Measurements from ENCODE around the gene POLN. TPM values are rescaled to one million over a fixed set of nuclear protein-coding genes. Genes with fewer than 3 reads are reported as not detected.

Gene POLN
- total RNA-seq, 1 experiment from 2014 or later: 1.3 TPM

DNA sequence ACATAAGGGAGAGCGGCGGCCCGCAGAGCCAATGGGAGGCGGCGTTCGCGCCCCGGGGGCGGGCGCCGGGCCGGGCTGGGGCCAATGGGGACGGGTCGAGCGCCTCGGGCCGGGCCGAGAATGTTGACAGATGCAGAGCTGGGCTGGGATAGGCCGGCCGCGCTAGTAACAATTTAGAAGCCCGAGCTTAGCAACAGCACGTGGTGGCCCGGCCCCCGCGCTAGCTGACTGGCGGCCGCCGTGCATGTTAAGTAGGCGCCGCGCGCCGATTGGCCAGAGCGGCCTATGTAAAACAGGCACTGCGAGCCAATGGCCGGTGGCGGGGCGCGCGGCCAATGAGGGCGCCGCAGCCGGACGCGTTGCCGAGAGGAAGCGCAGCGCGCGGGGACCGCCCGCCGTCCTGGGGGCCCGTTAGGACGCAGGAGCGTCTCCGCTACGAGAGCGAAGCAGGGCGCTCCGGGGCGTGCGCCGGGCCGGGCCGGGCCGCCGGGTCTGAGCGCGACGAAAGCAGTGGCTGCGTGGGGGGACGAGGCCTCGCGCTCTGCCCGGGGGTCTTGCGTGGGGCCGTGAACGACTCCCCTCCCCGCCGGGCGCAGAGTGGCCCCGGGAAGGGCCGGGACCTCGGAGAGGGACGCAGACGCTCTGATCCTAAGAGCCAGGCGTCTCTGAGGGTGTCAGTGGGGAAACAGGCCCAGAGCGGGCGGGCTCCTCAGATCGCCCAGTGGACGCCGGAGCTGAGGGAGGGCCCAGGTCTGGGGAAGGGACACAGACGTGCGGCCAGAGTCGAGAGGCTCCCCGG is 20.4 kb upstream of the POLN start:
- H3K27ac ChIP-seq: no peak overlapping the region
- H3K9me2 ChIP-seq (ENCODE audit: insufficient read depth): no peaks in the 10 kb centered on the region
- ChIA-PET CTCF (no interaction called here), POLR2A (ENCODE audit: unreplicated experiment) (interaction anchor here (0.6 to 0.7 kb wide), 7 partner anchors 12 to 273 kb away, joined by 3 to 22 read pairs (median 3); partner anchors contain the start of genes HAUS3 and POLN)
- peak overlapping the region; percentile 88 for H2AFZ ChIP-seq
- H3K79me2 ChIP-seq (ENCODE audit: low read depth): no peaks in the 10 kb centered on the region
- BruUV-seq (replicated peaks): no TSS peak
- peak overlapping the region; percentile 89 for H3K4me2 ChIP-seq
- peak overlapping the region; percentile 62 for H3K4me3 ChIP-seq
- DNase-seq: peak; percentile 95 to 99
- TF ChIP-seq EZH2 (IDR thresholded peaks at IDR 0.05; ENCODE audit: low read depth): no peak
- TF ChIP-seq, protein P1, sequence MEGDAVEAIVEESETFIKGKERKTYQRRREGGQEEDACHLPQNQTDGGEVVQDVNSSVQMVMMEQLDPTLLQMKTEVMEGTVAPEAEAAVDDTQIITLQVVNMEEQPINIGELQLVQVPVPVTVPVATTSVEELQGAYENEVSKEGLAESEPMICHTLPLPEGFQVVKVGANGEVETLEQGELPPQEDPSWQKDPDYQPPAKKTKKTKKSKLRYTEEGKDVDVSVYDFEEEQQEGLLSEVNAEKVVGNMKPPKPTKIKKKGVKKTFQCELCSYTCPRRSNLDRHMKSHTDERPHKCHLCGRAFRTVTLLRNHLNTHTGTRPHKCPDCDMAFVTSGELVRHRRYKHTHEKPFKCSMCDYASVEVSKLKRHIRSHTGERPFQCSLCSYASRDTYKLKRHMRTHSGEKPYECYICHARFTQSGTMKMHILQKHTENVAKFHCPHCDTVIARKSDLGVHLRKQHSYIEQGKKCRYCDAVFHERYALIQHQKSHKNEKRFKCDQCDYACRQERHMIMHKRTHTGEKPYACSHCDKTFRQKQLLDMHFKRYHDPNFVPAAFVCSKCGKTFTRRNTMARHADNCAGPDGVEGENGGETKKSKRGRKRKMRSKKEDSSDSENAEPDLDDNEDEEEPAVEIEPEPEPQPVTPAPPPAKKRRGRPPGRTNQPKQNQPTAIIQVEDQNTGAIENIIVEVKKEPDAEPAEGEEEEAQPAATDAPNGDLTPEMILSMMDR (conservative IDR thresholded peaks at IDR 0.05): no peak
- H3K36me3 ChIP-seq (ENCODE audit: low read depth): no peaks in the 10 kb centered on the region
- H3K9me3 ChIP-seq (ENCODE audit: insufficient read depth, low read depth): no peaks in the 10 kb centered on the region
- H4K20me1 ChIP-seq (ENCODE audit: insufficient read depth): 0 out of 2 replicates have a peak, but pooled peaks cover 5% of the 10 kb centered on the region
- no peaks in the 10 kb centered on the region for H3F3A ChIP-seq (ENCODE audit: insufficient read depth, low read depth)
- peaks cover 9% of the 10 kb centered on the region; the same call in 1 of the 2 replicates for H3K4me1 ChIP-seq (replicated peaks; ENCODE audit: insufficient read depth)
- H3K27me3 ChIP-seq (ENCODE audit: insufficient read depth, low read depth): 0 out of 2 replicates have a peak, but pooled peaks cover 6% of the 10 kb centered on the region
- intact Hi-C loops (cut with micrococcal nuclease; ENCODE audit: unreplicated experiment): loop anchor here (1.0 to 5.0 kb wide), 5 partner anchors 20 to 205 kb away; partner anchors contain the start of genes CFAP99, HAUS3, POLN and RNF4

DNA sequence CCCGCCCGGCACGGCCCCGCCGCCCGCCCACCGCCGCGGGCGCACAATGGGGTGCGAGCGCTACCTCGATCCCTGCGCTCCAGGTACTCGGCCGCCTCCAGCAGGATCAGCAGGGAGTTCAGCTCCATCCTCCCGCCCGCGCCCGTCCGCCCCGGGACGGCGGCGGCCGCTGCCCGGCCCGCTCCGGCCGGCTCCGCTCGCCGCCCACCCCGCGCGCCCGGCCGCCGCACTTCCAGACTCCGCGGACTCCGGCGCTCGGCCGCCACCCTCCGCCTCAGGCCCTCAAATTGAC is 19.9 kb upstream of the POLN start, which contains the start of gene MXD4:
TSS of gene MXD4 (minus strand) at position 257 of the 292 bp plus-strand sequence. CDS start at position 128, 129 bp downstream.
- Histone ChIP-seq H3K9me2 (ENCODE audit: insufficient read depth) (no peaks in the 10 kb centered on the region), H3K9me3 (ENCODE audit: insufficient read depth, low read depth) (no peaks in the 10 kb centered on the region), H3K27me3 (ENCODE audit: insufficient read depth, low read depth) (0 out of 2 replicates have a peak, but pooled peaks cover 6% of the 10 kb centered on the region), H3K4me2 (peak within 1 kb of the TSS; percentile 95), H3K4me1 (replicated peaks; ENCODE audit: insufficient read depth) (peaks cover 9% of the 10 kb centered on the region; the same call in 1 of the 2 replicates), H3K4me3 (peak within 1 kb of the TSS; percentile 76), H3K27ac (no peak within 1 kb of the TSS), H4K20me1 (ENCODE audit: insufficient read depth) (0 out of 2 replicates have a peak, but pooled peaks cover 5% of the 10 kb centered on the region), H3K36me3 (ENCODE audit: low read depth) (no peaks in the 10 kb centered on the region), H3F3A (ENCODE audit: insufficient read depth, low read depth) (no peaks in the 10 kb centered on the region), H2AFZ (peak within 1 kb of the TSS; percentile 89), H3K79me2 (ENCODE audit: low read depth) (no peaks in the 10 kb centered on the region)
- TF ChIP-seq, protein P1 (conservative IDR thresholded peaks at IDR 0.05): no peak
- no peak for TF ChIP-seq EZH2 (IDR thresholded peaks at IDR 0.05; ENCODE audit: low read depth)
- POLR2A ChIA-PET (ENCODE audit: unreplicated experiment): interaction anchor here (0.6 to 0.7 kb wide), 3 partner anchors 18 to 124 kb away, joined by 3 to 22 read pairs (median 5); partner anchors contain the start of genes HAUS3 and POLN
- CTCF ChIA-PET: no interaction called here
- no peak for DNase-seq
- BruUV-seq (replicated peaks): no TSS peak
- intact Hi-C loops (cut with micrococcal nuclease; ENCODE audit: unreplicated experiment): loop anchor here (1.0 to 5.0 kb wide), 5 partner anchors 19 to 206 kb away; partner anchors contain the start of genes CFAP99, HAUS3, POLN and RNF4

DNA sequence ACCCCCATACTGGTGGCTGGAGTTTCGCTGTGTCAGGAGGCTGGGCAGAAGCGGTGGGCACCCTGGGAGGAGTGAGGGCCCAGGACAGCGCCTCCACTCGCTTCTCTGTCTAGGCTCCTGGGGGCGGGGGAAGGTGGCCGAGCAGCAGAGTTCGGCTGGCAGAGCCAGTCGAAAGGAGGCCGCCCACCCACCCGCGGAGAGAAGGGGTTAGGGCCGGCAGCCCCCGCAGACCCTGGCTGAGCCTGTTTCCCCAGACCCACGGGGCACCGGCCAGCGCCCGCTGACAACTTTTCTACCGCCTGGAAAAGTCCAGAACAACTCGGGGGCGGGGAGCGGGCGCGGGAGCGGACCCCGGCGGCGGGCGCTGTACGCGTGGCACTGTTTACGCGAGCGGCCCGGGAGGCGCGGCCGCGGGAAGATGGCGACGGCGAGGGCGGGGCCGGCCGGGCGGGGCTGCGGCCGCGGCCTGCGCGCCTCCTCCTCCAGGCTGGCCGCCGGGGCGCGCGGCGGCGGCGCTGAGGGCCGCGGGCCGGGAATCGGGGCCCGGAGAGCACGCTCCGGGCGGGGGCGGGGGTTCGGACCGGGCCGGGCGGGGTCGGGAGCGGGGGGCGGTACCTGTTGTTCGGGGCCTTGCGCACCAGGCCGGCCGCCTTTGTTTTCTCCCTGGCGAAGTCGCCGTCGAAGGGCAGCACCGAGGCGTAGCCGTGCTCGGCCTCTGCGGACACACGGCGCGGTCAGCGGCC is 19.4 kb upstream of the POLN start:
- ChIA-PET CTCF (no interaction called here), POLR2A (ENCODE audit: unreplicated experiment) (no interaction called here)
- Histone ChIP-seq H3F3A (ENCODE audit: insufficient read depth, low read depth) (no peaks in the 10 kb centered on the region), H3K9me3 (ENCODE audit: insufficient read depth, low read depth) (no peaks in the 10 kb centered on the region), H3K9me2 (ENCODE audit: insufficient read depth) (no peaks in the 10 kb centered on the region), H3K4me1 (replicated peaks; ENCODE audit: insufficient read depth) (peaks cover 9% of the 10 kb centered on the region; the same call in 1 of the 2 replicates), H3K36me3 (ENCODE audit: low read depth) (no peaks in the 10 kb centered on the region), H3K27ac (no peak overlapping the region), H3K4me2 (peak overlapping the region; percentile 95), H3K79me2 (ENCODE audit: low read depth) (no peaks in the 10 kb centered on the region), H2AFZ (peak overlapping the region; percentile 89), H3K27me3 (ENCODE audit: insufficient read depth, low read depth) (0 out of 2 replicates have a peak, but pooled peaks cover 6% of the 10 kb centered on the region), H4K20me1 (ENCODE audit: insufficient read depth) (0 out of 2 replicates have a peak, but pooled peaks cover 5% of the 10 kb centered on the region), H3K4me3 (peak overlapping the region; percentile 76)
- TF ChIP-seq, protein P1 (conservative IDR thresholded peaks at IDR 0.05): no peak
- TF ChIP-seq EZH2 (IDR thresholded peaks at IDR 0.05; ENCODE audit: low read depth): no peak
- intact Hi-C loops (cut with micrococcal nuclease; ENCODE audit: unreplicated experiment): loop anchor here (5.0 kb wide), 1 partner anchor 206 kb away; the partner anchor contains the start of gene RNF4
- peak in 1 of 2 experiments; percentile 38 for DNase-seq
- BruUV-seq (replicated peaks): no TSS peak

All from PC-9 (cell line).